PC-9 (cell line): ENCODE data around the gene CUL9. TPM values are rescaled to one million over a fixed set of nuclear protein-coding genes. Genes with fewer than 3 reads are reported as not detected.

Source experiments
- BruUV-seq: library from RNA; stranded (reverse); fragments of 400-500 nt; replicated peaks from 2 replicates; lab custom pipeline; 2021; lab: Mats Ljungman, UMichigan
- CTCF ChIA-PET: fragments of 300-600 bp; sonication (Branson Sonifier 250); formaldehyde crosslinking; loops from one replicate; lab custom pipeline; 2022; ENCODE audit warnings: antibody characterized with exemption; lab: Charles Lee
- POLR2A ChIA-PET: fragments of 300-600 bp; sonication (Branson Sonifier 250); formaldehyde crosslinking; loops from one replicate; lab custom pipeline; 2022; ENCODE audit warnings: antibody characterized with exemption; ENCODE audit not compliant: unreplicated experiment; lab: Charles Lee
- DNase-seq, 2 experiments: peaks; one replicate each; pipeline versions ENCODE4 v3.0.0 to v3.0.0-alpha.2; 2015 to 2022; ENCODE audit warnings: mixed read lengths in 1 of 2
- H2AFZ ChIP-seq: fragments of 200-600 bp; sonication (generic); 2 replicates; pipeline ENCODE4 v1.8.1; 2017; ENCODE audit warnings: antibody characterized with exemption
- H3F3A ChIP-seq: fragments of 200-600 bp; sonication (generic); 2 replicates; pipeline ENCODE4 v1.8.1; 2017; ENCODE audit warnings: antibody characterized with exemption, mild to moderate bottlenecking, low read depth; ENCODE audit not compliant: insufficient read depth
- H3K27ac ChIP-seq: fragments of 200-600 bp; sonication (generic); 2 replicates; pipeline ENCODE4 v1.6.1; 2016; ENCODE audit warnings: mixed run types
- H3K27me3 ChIP-seq: fragments of 200-600 bp; sonication (generic); 2 replicates; pipeline ENCODE4 v1.6.1; 2016; ENCODE audit warnings: low read depth, mixed run types; ENCODE audit not compliant: insufficient read depth
- H3K36me3 ChIP-seq: fragments of 200-600 bp; sonication (generic); 2 replicates; pipeline ENCODE4 v1.6.1; 2016; ENCODE audit warnings: low read depth, mixed run types
- H3K4me1 ChIP-seq: fragments of 200-600 bp; sonication (generic); replicated peaks from 2 replicates; pipeline ENCODE4 v1.6.1; 2016; ENCODE audit warnings: mixed run types; ENCODE audit not compliant: insufficient read depth
- H3K4me2 ChIP-seq: fragments of 200-600 bp; sonication (generic); 2 replicates; pipeline ENCODE4 v1.6.1; 2017; ENCODE audit warnings: mixed run types
- H3K4me3 ChIP-seq: fragments of 200-600 bp; sonication (generic); 2 replicates; pipeline ENCODE4 v1.6.1; 2016; ENCODE audit warnings: mixed run types
- H3K79me2 ChIP-seq: fragments of 200-600 bp; sonication (generic); 2 replicates; pipeline ENCODE4 v1.6.1; 2017; ENCODE audit warnings: low read depth, mixed run types
- H3K9me2 ChIP-seq: fragments of 200-600 bp; sonication (generic); 2 replicates; pipeline ENCODE4 v1.8.1; 2017; ENCODE audit warnings: mild to moderate bottlenecking; ENCODE audit not compliant: insufficient read depth
- H3K9me3 ChIP-seq: fragments of 200-600 bp; sonication (generic); 2 replicates; pipeline ENCODE4 v1.8.1; 2016; ENCODE audit warnings: low read depth; ENCODE audit not compliant: insufficient read depth
- H4K20me1 ChIP-seq: fragments of 200-600 bp; sonication (generic); 2 replicates; pipeline ENCODE4 v1.8.1; 2017; ENCODE audit not compliant: insufficient read depth
- CTCF ChIP-seq: fragments of 200-600 bp; sonication (generic); conservative IDR thresholded peaks from 2 replicates; pipeline ENCODE4 v1.6.1; 2017; ENCODE audit warnings: mixed run types, antibody characterized with exemption, mild to moderate bottlenecking, moderate library complexity
- EZH2 ChIP-seq: fragments of 200-600 bp; sonication (generic); IDR thresholded peaks from 2 replicates; pipeline ENCODE4 v1.8.0; 2017; ENCODE audit warnings: antibody characterized with exemption, low read depth
- intact Hi-C: fragments of 100-400 bp; cut with micrococcal nuclease; formaldehyde crosslinking; loops from one replicate; pipeline ENCODE4 v1.10.0; 2022; ENCODE audit not compliant: unreplicated experiment
- total RNA-seq: library from RNA; stranded (reverse); gene quantifications from 2 replicates; pipeline ENCODE4 v1.2.3, GENCODE V29; 2021

Gene CUL9
- total RNA-seq, 1 experiment from 2014 or later, result 52.8 TPM

DNA sequence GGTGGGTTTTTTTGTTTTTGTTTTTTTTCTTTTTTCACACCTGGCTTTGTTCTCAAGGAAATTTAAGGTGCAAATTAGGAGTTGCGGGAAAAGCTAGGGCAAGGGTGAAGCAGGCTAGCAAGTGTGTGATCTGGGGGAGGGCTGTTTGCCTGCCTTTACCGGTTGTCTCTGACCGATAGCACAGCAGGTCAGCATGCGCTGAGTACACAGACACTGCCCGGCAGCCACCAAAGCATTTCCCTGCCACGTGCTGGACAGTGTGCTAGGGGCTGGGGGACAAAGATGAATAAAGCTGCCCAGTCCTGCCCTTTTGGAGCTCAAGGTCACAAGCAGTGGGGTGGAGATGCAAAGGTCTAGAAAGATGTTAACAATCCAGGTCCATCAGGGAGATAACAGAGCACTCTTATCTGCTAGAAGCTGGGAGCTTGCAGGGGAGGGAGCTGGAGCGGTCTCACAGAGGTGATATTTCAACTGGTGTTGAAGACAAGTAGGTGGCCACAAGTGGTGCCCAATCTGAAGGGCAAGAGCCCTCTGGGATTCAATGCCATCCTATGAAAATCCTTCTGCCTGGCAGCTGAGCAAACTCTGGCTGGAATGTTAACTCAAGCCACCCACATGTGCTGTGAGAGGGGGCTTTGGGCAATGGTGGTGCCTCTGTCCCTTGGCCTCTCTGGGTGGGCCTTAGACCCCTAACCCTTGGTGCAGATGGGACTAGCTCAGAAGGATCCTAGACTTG is 85.8 kb downstream of the CUL9 start:
- no peak for TF ChIP-seq EZH2
- no peak for TF ChIP-seq CTCF
- ChIA-PET CTCF (no interaction called here), POLR2A (no interaction called here)
- Histone ChIP-seq H2AFZ (no peak overlapping the region), H3K4me3 (no peak overlapping the region), H3K9me2 (no peaks in the 10 kb centered on the region), H3K4me2 (no peak overlapping the region), H3K9me3 (no peaks in the 10 kb centered on the region), H3K27me3 (no peaks in the 10 kb centered on the region), H4K20me1 (no peaks in the 10 kb centered on the region), H3K36me3 (no peaks in the 10 kb centered on the region), H3F3A (no peaks in the 10 kb centered on the region), H3K79me2 (no peaks in the 10 kb centered on the region), H3K4me1 (no peaks in the 10 kb centered on the region), H3K27ac (no peak overlapping the region)
- BruUV-seq, result no TSS peak
- intact Hi-C loops, result no loop called here
- DNase-seq, result no peak

- intact Hi-C loops, result no loop called here
- Histone ChIP-seq H4K20me1 (no peaks in the 10 kb centered on the region), H3K4me2 (no peak overlapping the region), H3K27me3 (no peaks in the 10 kb centered on the region), H3K9me2 (no peaks in the 10 kb centered on the region), H3K4me1 (no peaks in the 10 kb centered on the region), H3F3A (no peaks in the 10 kb centered on the region), H3K4me3 (no peak overlapping the region), H3K36me3 (no peaks in the 10 kb centered on the region), H3K79me2 (no peaks in the 10 kb centered on the region), H3K9me3 (no peaks in the 10 kb centered on the region), H3K27ac (no peak overlapping the region), H2AFZ (no peak overlapping the region)
- ChIA-PET CTCF (no interaction called here), POLR2A (no interaction called here)
- no TSS peak for BruUV-seq
- TF ChIP-seq EZH2 (no peak), CTCF (no peak)
- no peak for DNase-seq
Measured at GRCh38 chr6:43268355-43268700, 86.3 kb downstream of the CUL9 start.

GRCh38 chr6:43268782-43269272 is 86.8 kb downstream of the CUL9 start:
- Histone ChIP-seq H3K4me2 (no peak overlapping the region), H4K20me1 (no peaks in the 10 kb centered on the region), H3K4me3 (no peak overlapping the region), H3K27ac (no peak overlapping the region), H3K9me2 (no peaks in the 10 kb centered on the region), H2AFZ (no peak overlapping the region), H3K36me3 (no peaks in the 10 kb centered on the region), H3K27me3 (no peaks in the 10 kb centered on the region), H3F3A (no peaks in the 10 kb centered on the region), H3K79me2 (no peaks in the 10 kb centered on the region), H3K4me1 (no peaks in the 10 kb centered on the region), H3K9me3 (no peaks in the 10 kb centered on the region)
- no TSS peak for BruUV-seq
- intact Hi-C loops, result no loop called here
- no peak for TF ChIP-seq EZH2
- TF ChIP-seq CTCF, result no peak
- no peak for DNase-seq
- ChIA-PET POLR2A (no interaction called here), CTCF (no interaction called here)
